Measurements from ENCODE around the gene MED13L.

DNA sequence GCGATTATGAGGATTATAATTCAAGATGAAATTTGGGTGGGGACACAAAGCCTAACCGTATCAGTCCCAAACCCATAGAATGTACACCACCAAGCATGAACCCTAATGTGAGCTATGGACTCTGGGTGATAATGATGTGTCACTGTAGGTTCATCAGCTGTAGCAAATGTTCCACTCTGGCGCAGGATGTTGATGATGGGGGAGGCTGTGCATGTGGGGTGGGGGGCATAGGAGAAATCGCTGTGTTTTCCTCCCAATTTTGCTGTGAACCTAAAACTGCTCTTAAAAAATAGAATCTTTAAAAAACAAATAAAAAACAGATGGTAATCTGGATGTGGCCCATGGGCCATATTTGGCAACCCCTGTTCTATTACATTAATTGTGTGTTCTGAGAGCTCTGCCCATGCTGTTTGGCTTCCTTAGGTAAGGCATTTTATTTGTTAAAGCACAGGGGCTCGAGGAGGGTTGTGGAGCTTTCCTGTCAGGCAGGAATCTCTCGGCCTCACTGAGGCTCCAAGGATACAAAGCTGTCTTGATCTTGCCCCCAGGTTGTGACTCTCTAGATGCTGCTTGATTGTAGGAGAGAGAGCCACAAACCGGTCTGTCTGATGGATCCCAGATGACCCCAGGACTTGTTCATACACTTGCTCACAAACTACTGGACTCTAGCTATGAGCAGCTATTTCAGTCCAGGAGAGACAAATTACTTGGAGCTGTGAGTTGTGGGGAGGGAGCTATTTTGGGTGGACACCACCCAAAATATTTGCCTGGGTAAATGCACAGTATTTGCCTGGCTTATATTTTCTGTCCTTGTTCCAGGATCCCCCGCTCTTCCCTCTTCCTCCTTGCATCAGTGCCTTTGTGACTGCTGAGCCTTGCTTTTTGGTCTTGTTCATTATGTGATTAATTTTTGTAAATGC, 340.2 kb downstream of the MED13L start:
- no peak for TF ChIP-seq TAF1 (IDR thresholded peaks at IDR 0.05; ENCODE audit: borderline replicate concordance, insufficient read depth, low read length)
- no peak for TF ChIP-seq POLR2AphosphoS5 (IDR thresholded peaks at IDR 0.05; ENCODE audit: low read depth, low read length)
- TF ChIP-seq REST (IDR thresholded peaks at IDR 0.05; ENCODE audit: insufficient read depth in 1 of 2, low read depth in 2 of 2, low read length in 2 of 2): no peak

Data from PFSK-1 (cell line).